Panc1 (cell line): ENCODE results near the gene MYADML2. TPM values are rescaled to one million over a fixed set of nuclear protein-coding genes. Genes with fewer than 3 reads are reported as not detected.

Experiments
- ATAC-seq: fragments of 200-7000 bp; cut with Tn5 transposase; 2 replicates; pipeline ENCODE4 v1.9.1; 2020; ENCODE audit warnings: mild to moderate bottlenecking, moderate library complexity
- BruUV-seq: library from RNA; stranded (reverse); fragments of 400-500 nt; replicated peaks from 2 replicates; lab custom pipeline; 2021; lab: Mats Ljungman, UMichigan
- CTCF ChIA-PET: fragments of 300-600 bp; sonication (Branson Sonifier 250); formaldehyde crosslinking; loops from one replicate; lab custom pipeline; 2022; ENCODE audit warnings: antibody characterized with exemption; lab: Charles Lee
- POLR2A ChIA-PET: fragments of 300-600 bp; sonication (Branson Sonifier 250); formaldehyde crosslinking; loops from one replicate; lab custom pipeline; 2022; ENCODE audit warnings: antibody characterized with exemption; lab: Charles Lee
- DNase-seq: peaks from one replicate; pipeline ENCODE4 v3.0.0-alpha.2; 2010; ENCODE audit warnings: low read depth, low spot score
- H3K27ac ChIP-seq: 2 replicates; pipeline ENCODE4 v1.5.1; 2011; ENCODE audit warnings: mild to moderate bottlenecking, low read length, inconsistent platforms
- H3K27me3 ChIP-seq: fragments of 200-500 bp; sonication (Bioruptor generic); 2 replicates; pipeline ENCODE4 v1.6.0; 2014; ENCODE audit warnings: low read length, inconsistent platforms; ENCODE audit not compliant: control insufficient read depth, insufficient read depth
- H3K36me3 ChIP-seq: fragments of 200-500 bp; sonication (Bioruptor generic); 2 replicates; pipeline ENCODE4 v1.5.1; 2014; ENCODE audit warnings: inconsistent platforms, mild to moderate bottlenecking, low read length, moderate library complexity; ENCODE audit not compliant: control insufficient read depth, insufficient read depth
- H3K4me1 ChIP-seq: 2 replicates; pipeline ENCODE4 v1.5.1; 2011; ENCODE audit warnings: inconsistent platforms, mild to moderate bottlenecking, low read length, moderate library complexity; ENCODE audit not compliant: control insufficient read depth, insufficient read depth
- H3K4me3 ChIP-seq, 2 experiments: 2 replicates each; pipeline ENCODE4 v1.5.1; 2011 to 2012; ENCODE audit warnings: low read depth in 2 of 2, low read length in 2 of 2, mild to moderate bottlenecking in 2 of 2, inconsistent platforms in 1 of 2, moderate library complexity in 1 of 2
- H3K9me3 ChIP-seq: fragments of 200-500 bp; sonication (Bioruptor generic); 2 replicates; pipeline ENCODE4 v1.5.1; 2014; ENCODE audit warnings: low read depth, mild to moderate bottlenecking, inconsistent platforms, low read length, moderate library complexity; ENCODE audit not compliant: control insufficient read depth, insufficient read depth
- CTCF ChIP-seq: fragments of 450-650 bp; IDR thresholded peaks from 2 replicates; pipeline ENCODE4 v1.5.1; 2017; ENCODE audit warnings: mild to moderate bottlenecking
- POLR2AphosphoS5 ChIP-seq: IDR thresholded peaks from 2 replicates; pipeline ENCODE4 v1.6.1; 2012; ENCODE audit warnings: mild to moderate bottlenecking, low read depth, low read length, moderate library complexity
- REST ChIP-seq, 2 experiments: IDR thresholded peaks; 2 replicates each; pipeline ENCODE4 v1.6.1; 2011 to 2012; ENCODE audit warnings: low read depth in 2 of 2, control low read depth in 1 of 2, low read length in 1 of 2, mild to moderate bottlenecking in 1 of 2, moderate library complexity in 1 of 2; ENCODE audit not compliant: insufficient read depth in 1 of 2
- SIN3A ChIP-seq: IDR thresholded peaks from 2 replicates; pipeline ENCODE4 v1.6.1; 2012; ENCODE audit warnings: low read depth, mild to moderate bottlenecking, low read length, moderate library complexity, borderline replicate concordance; ENCODE audit not compliant: insufficient read depth
- TCF7L2 ChIP-seq: IDR thresholded peaks from 2 replicates; pipeline ENCODE4 v1.6.1; 2011; ENCODE audit warnings: mild to moderate bottlenecking, low read depth, low read length, inconsistent platforms
- in situ Hi-C: cut with HindIII; loops from 2 replicates; pipeline ENCODE4 v1.10.0; 2016; ENCODE audit warnings: low sequenced_read_pairs, low pct_unique_long_range_greater_than_20kb
- intact Hi-C: fragments of 100-400 bp; cut with micrococcal nuclease; formaldehyde crosslinking; loops from one replicate; pipeline ENCODE4 v1.10.0; 2022; ENCODE audit not compliant: unreplicated experiment
- total RNA-seq: library from RNA; stranded (reverse); gene quantifications from one replicate; pipeline ENCODE4 v1.2.1, GENCODE V29; 2021; ENCODE audit not compliant: unreplicated experiment

The MYADML2 gene
- total RNA-seq, 1 experiment from 2014 or later, result not detected

GRCh38 chr17:81968396-81968745 lies 21.3 kb upstream of the MYADML2 start:
- Histone ChIP-seq H3K4me1 (peaks cover 5% of the 10 kb centered on the region; the same call in 1 of the 2 replicates), H3K4me3 (no peak overlapping the region), H3K27me3 (no peaks in the 10 kb centered on the region), H3K36me3 (no peaks in the 10 kb centered on the region), H3K27ac (no peak overlapping the region), H3K9me3 (peaks cover 5% of the 10 kb centered on the region; the same call in 1 of the 2 replicates)
- DNase-seq, result no peak
- in situ Hi-C loops (no loop called here), intact Hi-C loops (no loop called here)
- BruUV-seq, result no TSS peak
- ChIA-PET POLR2A (no interaction called here), CTCF (no interaction called here)
- TF ChIP-seq POLR2AphosphoS5 (no peak), REST (IDR thresholded peaks at IDR 0.05; ENCODE audit: insufficient read depth in 1 of 2, low read depth in 2 of 2, low read length in 1 of 2) (no peak), TCF7L2 (no peak), SIN3A (no peak), CTCF (no peak)
- ATAC-seq, result no peak

- in situ Hi-C loops (no loop called here), intact Hi-C loops (no loop called here)
- Histone ChIP-seq H3K9me3 (peaks cover 5% of the 10 kb centered on the region; the same call in 1 of the 2 replicates), H3K27ac (no peak overlapping the region), H3K4me3 (no peak overlapping the region), H3K4me1 (peaks cover 5% of the 10 kb centered on the region; the same call in 1 of the 2 replicates), H3K36me3 (no peaks in the 10 kb centered on the region), H3K27me3 (no peaks in the 10 kb centered on the region)
- ATAC-seq (peak; percentile 72), DNase-seq (no peak)
- ChIA-PET POLR2A (interaction anchor here (0.7 kb wide), 1 partner anchor 15 kb away, joined by 5 read pairs; no protein-coding TSS in a partner anchor), CTCF (interaction anchor here (0.5 to 0.6 kb wide), 2 partner anchors 37 to 74 kb away, joined by 3 read pairs; no protein-coding TSS in a partner anchor)
- TF ChIP-seq POLR2AphosphoS5, result no peak
- no peak for TF ChIP-seq REST (IDR thresholded peaks at IDR 0.05; ENCODE audit: insufficient read depth in 1 of 2, low read depth in 2 of 2, low read length in 1 of 2)
- peak; percentile 90 for TF ChIP-seq TCF7L2
- no peak for TF ChIP-seq SIN3A
- no TSS peak for BruUV-seq
Measured at GRCh38 chr17:81967533-81968395, 20.7 kb upstream of the MYADML2 start.
